Tongue (tissue), 2 donors: ENCODE measurements around the gene GID8. TPM values are rescaled to one million over a fixed set of nuclear protein-coding genes. Genes with fewer than 3 reads are reported as not detected.

Experiments used
- DNase-seq: peaks from one replicate; pipeline ENCODE4 v3.0.0-alpha.2; 2015
- total RNA-seq: library from RNA; depleted of rRNA; stranded (reverse); fragments of >200 nt; gene quantifications from one replicate; pipeline ENCODE4 v1.2.3, GENCODE V29; 2014

The GID8 gene
- total RNA-seq, 1 donor from 2014 or later = 31.3 TPM

DNA sequence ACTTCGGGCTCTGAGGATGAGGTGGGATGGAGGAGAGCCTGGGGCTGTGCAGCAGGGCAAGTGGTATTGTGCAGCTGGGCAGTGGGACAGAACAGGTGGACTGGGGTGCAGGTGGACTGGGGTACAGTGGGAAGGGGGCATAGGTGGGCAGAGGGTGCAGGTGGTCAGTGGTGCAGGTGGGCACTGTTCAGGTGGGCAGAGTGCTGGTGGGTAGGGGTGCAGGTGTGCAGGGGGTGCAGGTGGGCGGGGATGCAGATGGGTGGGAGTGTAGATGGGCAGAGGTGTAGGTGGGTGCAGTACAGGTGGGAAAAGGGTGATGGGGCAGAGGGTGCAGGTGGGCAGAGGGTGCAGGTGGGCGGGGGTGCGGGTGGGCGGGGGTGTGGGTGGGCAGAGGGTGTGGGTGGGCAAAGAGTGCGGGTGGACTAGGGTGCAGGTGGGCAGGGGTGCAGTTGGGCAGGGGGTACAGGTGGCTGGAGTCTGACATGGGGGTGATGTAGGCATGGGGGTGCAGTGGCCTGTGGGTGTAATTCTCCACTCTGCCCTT, 48.4 kb downstream of the GID8 start:
- DNase-seq = no peak

DNA sequence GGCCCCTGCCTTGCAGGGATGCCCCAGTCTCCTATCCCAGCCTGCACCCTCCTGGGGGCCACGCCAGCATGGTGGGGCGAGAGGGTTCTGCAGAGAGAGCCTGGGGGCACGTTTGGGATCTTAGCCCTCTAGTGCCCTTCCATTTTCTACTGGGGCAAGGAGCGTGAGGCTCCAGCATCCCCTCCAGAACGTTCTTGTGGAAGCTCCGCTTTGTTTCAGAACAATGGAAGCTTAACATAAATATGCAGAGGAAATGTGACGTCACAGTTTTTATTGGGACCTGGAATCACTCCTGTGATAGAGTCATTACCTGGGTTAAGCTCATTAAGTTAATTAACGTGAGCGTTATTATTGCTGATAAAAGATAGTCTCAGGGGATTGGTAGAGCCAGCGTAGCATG, 49.2 kb downstream of the GID8 start:
- no peak for DNase-seq

DNA sequence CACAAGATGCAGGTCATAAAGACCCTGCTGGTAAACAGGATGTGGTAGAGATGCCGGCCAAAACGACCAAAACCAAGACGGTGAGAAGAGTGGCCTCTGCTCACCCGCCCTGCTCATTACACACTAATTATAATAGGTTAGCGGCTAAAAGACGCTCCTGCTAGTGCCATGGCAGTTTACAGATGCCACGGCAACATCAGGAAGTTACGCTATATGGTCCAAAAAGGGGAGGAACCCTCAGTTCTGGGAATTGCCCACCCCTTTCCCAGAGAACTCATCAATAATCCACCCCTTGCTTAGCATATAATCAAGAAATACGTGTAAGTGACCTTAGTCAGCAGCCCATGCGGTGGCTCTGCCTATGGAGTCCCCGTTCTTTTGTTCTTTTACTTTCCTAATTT, 51.3 kb downstream of the GID8 start:
- no peak for DNase-seq

DNA sequence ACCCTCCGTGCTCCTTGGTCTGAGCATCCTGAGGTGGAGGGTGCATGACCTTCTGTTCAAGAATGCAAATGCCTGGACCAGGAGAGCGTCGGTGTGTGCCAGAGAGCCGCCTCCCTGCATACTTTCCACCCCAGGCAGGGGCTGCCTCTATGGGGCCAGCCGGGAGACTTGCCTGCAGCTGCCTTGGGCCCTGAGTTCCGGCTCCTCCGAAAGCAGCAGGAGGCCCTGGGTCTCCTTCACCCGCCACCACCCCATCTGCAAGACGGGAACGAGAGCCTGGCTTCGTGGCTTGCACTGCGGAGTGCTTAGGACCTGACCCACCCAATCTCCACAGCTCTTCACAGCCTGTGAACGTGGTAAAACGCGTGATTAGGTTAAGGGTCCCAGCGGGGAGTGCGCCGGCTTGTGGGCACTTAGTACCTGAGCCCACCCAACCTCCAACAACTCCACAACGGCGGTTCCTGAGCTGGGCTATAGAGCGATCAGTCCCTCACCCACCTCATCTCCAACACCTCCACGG, 52.4 kb downstream of the GID8 start:
- no peak for DNase-seq

DNA sequence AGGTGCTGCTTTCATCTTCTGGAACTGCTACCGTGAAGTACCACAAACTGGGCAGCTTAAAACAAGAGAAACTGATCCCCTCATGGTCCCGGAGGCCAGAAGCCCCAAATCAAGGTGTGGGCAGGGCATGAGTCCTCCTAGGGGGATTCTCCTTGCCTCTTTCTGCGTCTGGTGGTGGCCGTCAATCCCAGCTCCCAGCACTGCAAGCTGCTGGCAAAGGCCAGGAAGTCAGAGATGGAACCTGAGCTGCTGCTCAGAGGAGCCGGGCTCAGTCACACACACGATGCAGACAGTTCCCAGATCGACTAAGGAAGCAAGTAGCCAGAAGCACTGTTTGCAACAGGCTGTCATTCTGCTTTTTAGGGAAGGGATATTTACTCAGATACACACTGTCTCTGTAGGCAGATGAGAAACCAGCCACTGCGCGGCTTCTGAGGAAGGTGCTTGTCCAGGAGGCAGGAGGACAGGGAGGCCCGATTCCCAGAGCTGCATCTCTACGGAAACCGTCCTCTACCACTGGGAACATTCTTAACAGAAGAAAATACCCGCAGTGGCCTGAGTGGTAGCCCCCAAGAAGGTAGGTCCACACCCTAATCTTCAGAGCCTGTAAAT, 53.4 kb downstream of the GID8 start:
- DNase-seq = no peak

DNA sequence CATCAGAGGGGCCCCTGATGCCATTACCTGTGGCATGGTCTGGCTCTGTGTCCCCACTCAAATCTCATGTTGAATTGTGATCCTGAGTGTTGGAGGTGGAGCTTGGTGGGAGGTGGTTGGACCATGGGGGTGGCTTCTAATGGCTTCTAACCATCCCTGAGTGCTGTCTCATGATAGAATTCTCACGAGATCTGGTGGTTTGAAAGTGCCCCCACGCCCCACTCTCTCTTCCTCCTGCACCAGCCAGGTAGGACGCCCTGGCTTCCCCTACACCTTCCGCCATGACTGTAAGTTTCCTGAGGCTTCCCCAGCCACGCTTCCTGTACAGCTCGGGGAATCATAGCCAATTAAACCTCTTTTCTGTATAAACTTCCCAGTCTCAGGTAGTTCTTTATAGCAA, 53.9 kb downstream of the GID8 start:
- no peak for DNase-seq

DNA sequence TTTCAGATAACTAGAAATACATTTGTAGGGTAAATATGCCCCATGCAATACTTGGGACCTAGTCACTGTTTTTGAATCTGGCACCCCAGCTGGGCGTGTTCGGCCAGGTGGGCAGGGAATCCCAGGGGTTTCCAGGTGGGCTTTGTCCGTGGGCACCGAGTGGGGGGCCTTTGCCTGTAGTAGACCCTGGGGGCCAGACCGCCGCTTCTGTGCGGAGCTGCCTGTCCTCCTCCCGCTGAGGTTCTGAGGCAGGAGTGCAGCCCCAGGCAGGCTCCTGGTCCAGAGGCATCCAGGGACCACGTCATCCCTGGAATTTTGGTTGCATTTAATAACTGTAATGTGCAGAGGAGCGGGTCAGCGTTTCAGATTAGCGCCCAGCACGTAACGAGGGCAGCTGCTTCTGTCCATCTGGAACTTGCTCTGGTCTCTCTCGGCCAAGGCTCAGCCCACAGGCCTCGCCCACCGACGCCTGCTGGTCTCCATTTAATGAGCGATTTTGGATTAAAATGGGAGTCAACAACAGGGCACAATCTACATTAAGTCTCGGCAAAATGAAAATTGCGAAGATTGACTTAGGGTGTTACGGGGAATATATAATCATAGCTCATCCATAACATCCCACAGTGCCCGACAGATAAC, 56.0 kb downstream of the GID8 start:
- DNase-seq = peak; percentile 86

DNA sequence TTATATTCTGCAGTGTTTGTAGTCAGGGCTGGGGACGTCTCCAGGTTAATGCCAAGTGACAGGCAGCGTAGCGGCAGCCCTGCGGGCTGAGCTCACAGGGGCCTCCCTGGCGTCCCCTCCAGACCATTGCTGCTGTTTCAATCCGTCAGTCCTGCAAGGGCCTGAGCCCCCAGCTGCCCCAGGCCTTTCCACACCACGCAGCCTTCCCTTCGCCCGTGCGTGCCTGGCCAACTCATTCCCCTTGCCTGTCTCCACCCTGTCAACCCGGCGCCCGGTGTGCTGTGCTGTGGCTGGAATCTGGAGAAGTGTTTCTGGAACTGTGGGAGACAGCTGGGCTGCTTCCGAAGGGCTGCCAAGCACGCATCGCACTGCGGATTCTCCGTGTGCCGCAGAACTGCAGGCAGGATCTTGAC, 56.9 kb downstream of the GID8 start:
- DNase-seq = peak; percentile 56

DNA sequence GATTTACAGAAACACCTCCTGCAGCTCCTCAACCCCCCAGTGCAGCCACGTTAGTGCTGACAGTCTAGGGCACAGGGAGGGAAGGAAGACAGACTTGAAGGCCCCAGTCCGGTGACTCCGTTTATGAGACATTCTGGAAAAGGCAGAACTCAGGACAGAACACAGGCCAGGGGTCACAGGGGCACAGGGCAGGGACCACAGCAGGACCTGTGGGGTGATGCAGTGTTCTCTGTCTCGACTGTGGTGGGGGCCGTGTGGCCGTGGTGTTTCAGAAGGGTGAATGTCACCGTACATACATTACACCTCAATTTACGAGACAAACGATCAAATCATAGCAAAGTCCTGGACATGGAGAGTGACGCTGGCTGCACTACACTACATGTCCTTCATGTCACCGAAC, 57.5 kb downstream of the GID8 start:
- DNase-seq = no peak

DNA sequence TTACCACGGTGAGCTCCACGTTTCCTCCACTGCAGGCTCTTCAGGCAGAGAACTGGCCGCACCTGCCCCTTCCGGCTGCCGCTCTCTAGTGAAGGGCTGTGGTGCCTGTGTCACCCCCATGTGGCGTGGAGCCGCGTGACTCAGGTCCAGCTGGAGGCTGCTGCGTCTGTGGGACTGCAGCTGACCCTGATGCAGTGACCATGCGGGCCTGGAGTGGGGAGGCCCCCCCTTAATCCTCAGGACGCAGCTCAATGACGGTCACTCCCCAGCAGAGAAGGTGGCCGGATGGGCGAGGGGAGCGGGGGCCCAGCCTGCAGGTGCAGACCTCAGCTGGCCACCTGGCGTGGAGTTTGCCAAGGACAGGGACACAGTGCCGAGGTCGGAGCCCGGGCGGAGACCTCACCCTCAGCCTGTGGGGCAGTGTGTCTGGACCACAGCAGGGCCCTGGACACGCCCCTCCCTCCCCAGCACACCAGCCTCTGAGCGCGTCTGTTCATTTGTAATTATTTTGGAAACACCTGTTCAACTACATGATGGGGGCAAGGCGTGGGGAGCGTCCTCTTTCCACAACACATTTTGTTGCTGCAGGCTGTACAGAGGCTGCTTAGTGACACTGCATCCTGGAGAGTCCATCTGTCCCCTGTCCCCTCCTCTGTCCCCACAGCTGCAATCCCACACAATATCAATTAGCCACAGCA, 58.1 kb downstream of the GID8 start:
- no peak for DNase-seq

DNA sequence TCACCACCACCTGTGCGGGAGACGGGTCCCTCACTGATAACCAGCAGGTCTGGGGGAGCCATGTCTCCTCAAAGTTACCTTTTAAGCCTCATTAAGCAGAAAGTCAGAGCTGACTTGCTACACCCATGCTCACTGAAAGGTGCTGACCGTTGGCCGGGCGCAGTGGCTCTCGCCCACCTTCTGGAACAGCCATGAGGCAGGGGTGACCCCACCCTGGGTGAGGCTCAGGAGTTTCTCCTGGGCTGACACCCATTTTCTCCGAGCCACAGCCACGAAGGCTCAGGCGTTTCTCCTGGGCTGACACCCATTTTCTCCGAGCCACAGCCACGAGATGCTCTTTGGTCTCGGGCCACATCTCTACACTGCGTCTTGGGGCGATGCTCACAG, 58.6 kb downstream of the GID8 start:
- DNase-seq = no peak

DNA sequence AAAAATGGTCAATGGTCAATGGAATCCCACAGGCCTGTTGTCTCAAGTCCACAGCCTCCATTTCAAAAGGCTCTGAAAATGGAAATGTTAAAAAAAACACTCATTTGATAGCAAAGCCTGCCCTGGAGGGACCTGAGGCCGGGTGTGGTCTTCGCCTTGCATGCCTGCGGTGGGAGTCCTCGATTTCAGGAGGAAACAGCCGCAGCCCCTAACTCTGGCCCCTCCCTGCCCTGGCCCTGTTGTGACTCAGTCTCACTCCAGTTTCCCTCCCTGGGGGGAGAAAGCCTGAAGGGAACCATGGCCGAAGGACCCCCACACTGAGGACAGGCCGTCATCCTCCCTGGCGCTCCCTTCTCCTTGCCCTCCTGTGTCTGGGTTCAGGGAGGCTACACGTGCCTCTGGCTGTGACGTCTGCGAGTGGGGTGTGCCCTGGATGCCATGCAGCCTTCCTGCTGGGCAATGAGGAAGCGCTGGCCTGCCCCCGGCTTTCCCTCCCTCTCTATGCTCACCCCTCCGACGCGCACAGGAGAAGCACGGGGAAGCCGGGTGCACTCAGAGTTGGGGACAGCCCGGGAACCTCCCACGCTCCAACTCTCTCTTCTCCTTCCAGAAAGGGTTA, 59.6 kb downstream of the GID8 start:
- DNase-seq = no peak

Other genes starting within 250 kb of the GID8 start
- not detected for gene NTSR1, start 229.3 kb upstream of the GID8 start, total RNA-seq
- gene MRGBP, start 141.7 kb upstream of the GID8 start, total RNA-seq = 11.3 TPM
- 20.6 TPM for gene OGFR, start 133.3 kb upstream of the GID8 start, total RNA-seq
- 28.1 TPM for gene COL9A3, start 121.1 kb upstream of the GID8 start, total RNA-seq
- gene TCFL5, start 76.3 kb upstream of the GID8 start, total RNA-seq = 9.1 TPM
- 57.5 TPM for gene DIDO1, start 11.6 kb upstream of the GID8 start, total RNA-seq
- gene SLC17A9, start 14.6 kb downstream of the GID8 start, total RNA-seq = 2.3 TPM
- gene BHLHE23, start 68.8 kb downstream of the GID8 start, total RNA-seq = not detected